KOPT-K1 (cell line): ENCODE measurements around the gene MEF2D.

Source experiments
- H3K27ac ChIP-seq: fragments of 200-600 bp; sonication (generic); 2 replicates; pipeline ENCODE4 v1.5.1; 2016; ENCODE audit warnings: antibody characterized with exemption, mild to moderate bottlenecking, low read depth, low read length; ENCODE audit not compliant: poor library complexity, severe bottlenecking
- H3K36me3 ChIP-seq: fragments of 200-600 bp; sonication (generic); 2 replicates; pipeline ENCODE4 v1.5.1; 2017; ENCODE audit warnings: antibody characterized with exemption, mild to moderate bottlenecking, low read length, moderate library complexity; ENCODE audit not compliant: insufficient read depth
- H3K9me3 ChIP-seq: fragments of 200-600 bp; sonication (generic); 2 replicates; pipeline ENCODE4 v1.5.1; 2017; ENCODE audit warnings: antibody characterized with exemption, low read length, mild to moderate bottlenecking; ENCODE audit not compliant: insufficient read depth, poor library complexity, severe bottlenecking

MEF2D gene

DNA sequence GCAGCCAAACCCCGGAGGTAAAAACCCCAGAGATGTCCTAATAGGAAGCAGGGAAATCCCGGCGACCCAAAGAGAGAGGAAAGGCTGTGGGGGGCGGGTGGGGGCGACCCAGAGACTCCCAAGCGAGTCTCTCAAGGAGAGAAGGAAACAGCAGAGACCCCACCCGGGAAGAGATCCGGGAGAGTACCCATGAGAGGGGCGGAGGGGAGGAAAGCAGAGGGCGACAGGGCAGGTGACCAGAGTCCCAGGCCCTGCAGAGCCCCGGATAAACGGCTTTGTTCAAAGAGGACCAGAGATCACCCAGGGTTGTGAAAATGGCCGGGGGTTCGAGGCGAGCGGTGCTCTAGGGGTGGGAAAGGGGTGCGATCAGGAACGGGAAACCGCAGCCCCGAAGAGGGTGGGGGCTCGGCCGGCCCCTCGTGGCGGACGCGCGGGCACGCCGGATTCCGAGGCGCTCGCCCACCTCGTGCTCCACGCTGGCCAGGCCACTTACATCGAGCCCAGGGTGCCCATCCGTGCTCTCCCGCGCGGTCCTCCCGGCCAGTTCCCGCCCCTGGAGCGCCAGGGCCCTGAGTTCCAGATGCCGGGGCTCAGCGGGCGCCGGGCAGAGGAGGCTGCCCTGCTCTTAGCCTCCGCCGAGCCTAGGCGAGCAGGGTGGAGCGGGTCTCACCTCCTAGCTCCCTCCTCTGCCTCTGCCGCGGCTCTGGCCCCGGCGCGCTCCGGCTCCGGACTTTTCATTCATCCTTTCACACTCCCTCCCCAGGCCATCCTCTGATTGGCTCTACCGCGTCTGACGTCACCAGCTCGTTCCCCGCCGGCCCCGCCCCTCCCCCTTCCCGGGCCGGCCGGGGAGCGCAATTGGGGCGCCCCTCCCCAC is 79.3 kb downstream of the MEF2D start:
- Histone ChIP-seq H3K27ac (no peak overlapping the region), H3K9me3 (no peaks in the 10 kb centered on the region), H3K36me3 (no peaks in the 10 kb centered on the region)

DNA sequence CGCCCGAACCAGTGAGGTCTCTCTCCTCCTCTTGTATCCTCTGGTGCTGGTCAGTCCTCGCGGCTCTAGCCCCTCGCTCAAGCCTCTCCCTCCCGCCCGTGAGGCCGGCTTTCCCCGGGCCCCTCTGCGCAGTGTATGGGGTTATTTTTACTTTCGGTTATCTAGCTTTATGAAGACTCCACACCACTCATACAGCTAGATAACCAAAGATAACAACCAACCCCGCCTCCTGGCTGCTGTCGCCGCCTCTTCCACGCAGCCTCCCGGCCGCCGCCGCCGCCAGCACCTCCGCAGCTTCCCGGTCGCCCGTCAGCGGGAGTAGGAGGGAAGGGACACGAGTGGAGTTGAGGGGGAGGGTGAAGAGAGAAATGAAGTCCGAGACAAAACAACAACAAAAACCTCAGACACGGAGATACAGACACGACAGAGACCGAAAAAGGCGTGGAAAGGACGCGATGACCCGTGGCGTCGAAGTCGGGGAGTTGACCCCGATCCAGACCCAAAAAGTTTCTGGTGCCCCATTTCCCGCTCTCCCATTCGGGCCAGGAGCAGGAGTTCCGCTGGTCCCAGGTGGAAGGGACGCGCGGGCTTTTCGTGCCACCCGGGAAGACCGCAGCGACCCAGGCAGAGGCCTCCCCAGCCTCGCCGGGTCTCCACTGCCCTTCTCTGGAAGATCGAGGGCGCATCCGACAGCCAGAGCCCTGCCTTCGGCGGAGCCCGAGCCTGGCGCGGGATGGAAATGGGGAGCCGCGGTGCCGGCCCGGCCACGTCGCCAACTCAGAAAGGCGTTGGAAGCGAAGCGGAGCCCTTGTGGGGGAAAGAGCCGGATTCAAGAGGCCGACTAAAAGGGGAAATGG is 80.1 kb downstream of the MEF2D start:
- H3K36me3 ChIP-seq: no peaks in the 10 kb centered on the region
- peak overlapping the region; percentile 32 for H3K27ac ChIP-seq
- H3K9me3 ChIP-seq: no peaks in the 10 kb centered on the region

DNA sequence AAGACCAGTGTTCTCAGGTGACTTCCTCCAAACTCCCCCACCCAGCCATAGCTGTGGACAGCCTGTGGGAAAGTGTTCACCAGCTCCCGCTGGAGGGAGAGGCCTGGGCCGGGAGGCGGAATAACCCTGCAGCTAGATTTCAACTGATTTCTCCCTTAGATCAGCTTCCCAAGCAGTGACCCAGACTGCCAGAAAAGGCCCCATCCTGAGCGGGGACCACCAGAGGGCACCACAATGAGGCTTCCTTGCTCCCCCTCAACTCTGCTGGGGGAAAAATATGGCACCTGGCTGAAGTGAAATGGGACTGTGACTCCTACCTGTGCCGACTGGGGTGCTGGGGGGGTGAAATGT is 80.7 kb downstream of the MEF2D start:
- Histone ChIP-seq H3K36me3 (no peaks in the 10 kb centered on the region), H3K27ac (peak overlapping the region; percentile 32), H3K9me3 (no peaks in the 10 kb centered on the region)

DNA sequence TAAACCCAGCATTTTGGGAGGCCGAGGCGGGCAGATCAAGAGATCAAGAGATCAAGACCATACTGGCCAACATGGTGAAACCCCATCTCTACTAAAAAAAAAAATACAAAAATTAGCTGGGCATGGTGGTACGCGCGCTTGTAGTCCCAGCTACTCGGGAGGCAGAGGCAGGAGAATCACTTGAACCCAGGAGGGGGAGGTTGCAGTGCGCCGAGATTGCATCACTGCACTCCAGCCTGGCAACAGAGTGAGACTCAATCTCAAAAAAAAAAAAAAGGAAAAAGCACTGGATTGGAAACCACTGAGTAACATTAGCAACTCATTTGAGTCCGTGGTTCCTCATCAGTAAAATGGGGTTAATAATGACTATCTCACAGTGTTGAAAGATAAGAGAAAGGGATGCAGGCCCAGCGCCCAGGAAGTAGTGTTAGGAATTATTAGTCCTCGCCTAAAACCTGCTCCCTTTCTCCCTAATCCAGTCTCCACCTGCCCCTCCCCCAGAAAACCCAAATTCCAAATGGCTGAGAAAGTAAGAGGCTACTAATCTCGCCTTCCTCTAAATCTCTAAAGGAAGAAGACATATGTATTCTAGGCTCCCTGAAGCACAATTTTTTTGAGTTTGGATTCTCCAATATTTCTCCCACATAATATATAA is 82.0 kb downstream of the MEF2D start:
- no peaks in the 10 kb centered on the region for H3K9me3 ChIP-seq
- no peak overlapping the region for H3K27ac ChIP-seq
- no peaks in the 10 kb centered on the region for H3K36me3 ChIP-seq

DNA sequence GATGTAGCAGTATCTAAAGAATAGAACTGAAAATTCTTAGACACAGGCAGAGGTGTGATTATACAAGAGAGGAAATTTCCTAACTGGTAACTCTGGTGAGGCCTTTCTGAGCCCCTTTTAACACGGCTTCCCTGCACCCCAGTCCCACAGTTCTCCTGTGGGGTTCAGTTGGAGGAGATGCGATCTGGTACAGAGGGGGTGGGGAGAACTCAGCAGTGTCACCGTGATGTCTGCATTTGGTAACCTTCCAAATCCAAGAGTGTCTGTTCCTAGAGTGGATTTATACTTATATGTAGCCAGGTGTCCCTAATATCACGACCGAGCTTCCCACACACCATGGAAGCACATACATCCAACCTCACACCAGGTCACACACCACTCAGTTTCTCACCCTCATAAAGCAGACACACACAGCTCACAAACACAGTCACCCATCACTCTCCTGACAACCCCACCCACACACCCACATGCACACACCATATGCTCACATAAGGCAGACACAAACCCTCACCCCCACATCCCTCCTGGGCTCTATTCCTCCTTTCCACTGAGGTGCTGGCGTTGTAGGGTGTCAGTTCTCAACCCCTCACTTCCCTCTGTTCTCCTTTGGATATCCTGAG is 83.1 kb downstream of the MEF2D start:
- Histone ChIP-seq H3K36me3 (no peaks in the 10 kb centered on the region), H3K9me3 (no peaks in the 10 kb centered on the region), H3K27ac (no peak overlapping the region)

DNA sequence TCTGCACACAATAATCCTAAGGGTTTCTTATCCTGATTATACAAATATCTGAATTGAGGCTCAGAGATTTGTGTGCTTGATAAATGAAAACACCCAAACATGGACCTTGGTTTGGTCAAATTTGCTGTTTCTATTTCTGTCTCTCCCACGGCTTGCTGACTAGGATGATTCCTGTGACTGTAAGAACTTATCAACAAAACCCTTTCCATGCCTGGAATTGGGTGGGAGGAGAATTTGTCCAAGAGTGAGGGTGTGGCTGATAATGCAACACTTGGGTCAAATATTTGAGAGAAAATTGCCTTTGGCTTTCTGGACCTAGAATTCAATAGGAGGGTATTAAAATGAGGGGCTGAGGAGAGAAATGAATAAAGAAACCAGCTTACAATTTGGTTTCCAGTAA is 83.6 kb downstream of the MEF2D start:
- Histone ChIP-seq H3K9me3 (no peaks in the 10 kb centered on the region), H3K36me3 (no peaks in the 10 kb centered on the region), H3K27ac (no peak overlapping the region)

DNA sequence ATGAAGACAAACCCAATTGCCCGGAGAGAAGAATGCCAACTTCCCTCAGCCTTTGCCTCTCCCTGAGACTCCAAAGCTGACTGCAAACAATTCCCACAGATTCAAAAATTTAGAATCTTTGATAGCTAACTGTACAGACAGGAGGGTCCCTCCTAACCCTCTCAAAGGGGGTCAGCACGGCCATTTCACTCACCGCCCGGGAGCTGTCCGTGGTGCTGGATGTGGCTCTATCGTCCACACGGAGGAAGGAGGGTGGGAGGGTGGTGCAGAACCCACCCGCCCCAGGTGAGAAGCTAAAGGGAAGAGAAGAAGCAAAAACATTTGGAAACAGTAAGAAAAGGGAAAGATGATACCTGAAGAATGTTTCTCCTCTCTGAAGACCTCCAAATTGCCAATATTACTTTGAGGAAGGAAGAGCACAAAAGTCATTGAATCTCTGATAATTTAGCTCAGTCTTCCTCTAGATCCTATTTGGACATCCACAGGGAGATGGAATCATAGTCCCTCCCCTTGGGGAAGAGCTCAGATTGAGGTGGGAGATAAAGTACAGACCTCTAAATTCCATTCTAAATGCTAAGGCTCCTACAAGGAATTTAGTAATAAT is 86.0 kb downstream of the MEF2D start:
- Histone ChIP-seq H3K9me3 (no peaks in the 10 kb centered on the region), H3K36me3 (no peaks in the 10 kb centered on the region), H3K27ac (no peak overlapping the region)
